ENCODE data around the gene GAP43.

Gene GAP43

GRCh38 chr3:115766587-115767482, 143.5 kb downstream of the GAP43 start:
- no peak for DNase-seq (ENCODE audit: low read depth)

GRCh38 chr3:115768661-115769060, 145.4 kb downstream of the GAP43 start:
- DNase-seq (ENCODE audit: low read depth) = no peak

Measured in stromal cell of bone marrow (primary cell).